GM23338 (cell line): ENCODE data around the gene TSC22D2. TPM values are rescaled to one million over a fixed set of nuclear protein-coding genes. Genes with fewer than 3 reads are reported as not detected.

ENCODE experiments used
- ATAC-seq: fragments of 200-7000 bp; cut with Tn5 transposase; 3 replicates; pipeline ENCODE4 v1.9.1; 2020
- DNase-seq: peaks from one replicate; pipeline ENCODE4 v3.0.0-alpha.2; 2015; ENCODE audit warnings: low spot score
- H2AFZ ChIP-seq: fragments of 200-600 bp; sonication (generic); 2 replicates; pipeline ENCODE4 v1.8.0; 2016; ENCODE audit warnings: antibody characterized with exemption, mild to moderate bottlenecking, moderate library complexity
- H3F3A ChIP-seq: fragments of 200-600 bp; sonication (generic); replicated peaks from 2 replicates; pipeline ENCODE4 v1.8.0; 2017; ENCODE audit warnings: antibody characterized with exemption, mixed run types, low read depth
- H3K27ac ChIP-seq: fragments of 200-600 bp; sonication (generic); 2 replicates; pipeline ENCODE4 v1.6.1; 2016; ENCODE audit warnings: low read depth
- H3K27me3 ChIP-seq: fragments of 200-600 bp; sonication (generic); 2 replicates; pipeline ENCODE4 v1.8.0; 2016; ENCODE audit warnings: mild to moderate bottlenecking, mixed run types, moderate library complexity; ENCODE audit not compliant: insufficient read depth
- H3K36me3 ChIP-seq: fragments of 200-600 bp; sonication (generic); 2 replicates; pipeline ENCODE4 v1.8.0; 2016; ENCODE audit warnings: mild to moderate bottlenecking; ENCODE audit not compliant: insufficient read depth
- H3K4me1 ChIP-seq: fragments of 200-600 bp; sonication (generic); 2 replicates; pipeline ENCODE4 v1.8.0; 2016; ENCODE audit warnings: mild to moderate bottlenecking, moderate library complexity; ENCODE audit not compliant: insufficient read depth
- H3K4me2 ChIP-seq: fragments of 200-600 bp; sonication (generic); 2 replicates; pipeline ENCODE4 v1.7.1; 2017; ENCODE audit warnings: mixed run types
- H3K4me3 ChIP-seq: fragments of 200-600 bp; sonication (generic); 2 replicates; pipeline ENCODE4 v1.6.1; 2016; ENCODE audit warnings: mixed run types
- H3K79me2 ChIP-seq: fragments of 200-600 bp; sonication (generic); replicated peaks from 2 replicates; pipeline ENCODE4 v1.8.0; 2017; ENCODE audit warnings: mild to moderate bottlenecking; ENCODE audit not compliant: insufficient read depth
- H3K9me2 ChIP-seq: fragments of 200-600 bp; sonication (generic); 2 replicates; pipeline ENCODE4 v1.8.0; 2017; ENCODE audit not compliant: insufficient read depth
- H4K20me1 ChIP-seq: fragments of 200-600 bp; sonication (generic); replicated peaks from 2 replicates; pipeline ENCODE4 v1.8.0; 2017; ENCODE audit warnings: mild to moderate bottlenecking; ENCODE audit not compliant: insufficient read depth
- H3K27ac Mint-ChIP-seq: 2 replicates; pipeline ENCODE4 v1.8.0; 2020; ENCODE audit warnings: inconsistent platforms, mild to moderate bottlenecking, moderate library complexity, mixed read lengths
- H3K27me3 Mint-ChIP-seq: 3 replicates; pipeline ENCODE4 v1.8.0; 2022; ENCODE audit warnings: low read depth, mild to moderate bottlenecking, moderate library complexity, mixed read lengths, inconsistent platforms; ENCODE audit not compliant: insufficient read depth, poor library complexity
- H3K36me3 Mint-ChIP-seq: 3 replicates; pipeline ENCODE4 v1.8.0; 2021; ENCODE audit warnings: low read depth, mild to moderate bottlenecking, inconsistent platforms, moderate library complexity, mixed read lengths
- H3K4me1 Mint-ChIP-seq: 3 replicates; pipeline ENCODE4 v1.8.0; 2020; ENCODE audit warnings: mild to moderate bottlenecking, inconsistent platforms, mixed read lengths
- H3K4me3 Mint-ChIP-seq: 3 replicates; pipeline ENCODE4 v1.8.0; 2021; ENCODE audit warnings: moderate library complexity, mild to moderate bottlenecking, inconsistent platforms, mixed read lengths
- H3K9me3 Mint-ChIP-seq: 3 replicates; pipeline ENCODE4 v1.8.0; 2020; ENCODE audit warnings: moderate library complexity, mild to moderate bottlenecking, inconsistent platforms, mixed read lengths
- CREB1 ChIP-seq: fragments of 250-450 bp; sonication (Bioruptor Pico); IDR thresholded peaks from 2 replicates; pipeline ENCODE4 v1.5.0; 2020; ENCODE audit warnings: low read depth, mild to moderate bottlenecking, moderate library complexity
- EZH2 ChIP-seq: fragments of 200-600 bp; sonication (generic); IDR thresholded peaks from one replicate; pipeline ENCODE4 v1.8.0; 2017; ENCODE audit warnings: antibody characterized with exemption, mild to moderate bottlenecking, low read depth; ENCODE audit not compliant: unreplicated experiment
- EZH2phosphoT487 ChIP-seq: fragments of 200-600 bp; sonication (generic); IDR thresholded peaks from one replicate; pipeline ENCODE4 v1.8.1; 2018; ENCODE audit warnings: antibody characterized with exemption; ENCODE audit not compliant: unreplicated experiment
- JUNB ChIP-seq: IDR thresholded peaks from one replicate; pipeline ENCODE4 v1.6.1; 2016; ENCODE audit warnings: antibody characterized with exemption; ENCODE audit not compliant: unreplicated experiment
- POLR2AphosphoS5 ChIP-seq: IDR thresholded peaks from 2 replicates; pipeline ENCODE4 v1.6.1; 2016; ENCODE audit warnings: antibody characterized with exemption, low read depth
- STAT1 ChIP-seq: IDR thresholded peaks from one replicate; pipeline ENCODE4 v1.6.1; 2016; ENCODE audit warnings: antibody characterized with exemption; ENCODE audit not compliant: unreplicated experiment
- ZNF114 ChIP-seq: fragments of 250-450 bp; sonication (Bioruptor Pico); IDR thresholded peaks from 2 replicates; pipeline ENCODE4 v1.5.0; 2020; ENCODE audit warnings: mild to moderate bottlenecking, moderate library complexity
- ZNF331 ChIP-seq: fragments of 250-450 bp; sonication (Bioruptor Pico); IDR thresholded peaks from 2 replicates; pipeline ENCODE4 v1.5.0; 2020; ENCODE audit warnings: low read depth, mild to moderate bottlenecking, moderate library complexity
- polyA plus RNA-seq: library from polyadenylated mRNA; unstranded; fragments of >200 nt; fragmentation: Nextera tagmentation; extraction: Ambion mirVana; gene quantifications from 2 replicates; pipeline ENCODE4 v1.2.1, GENCODE V29; 2016
- total RNA-seq: library from RNA; depleted of rRNA; stranded (reverse); fragments of >200 nt; shearing (Covaris generic); gene quantifications from 2 replicates; pipeline ENCODE4 v1.2.3, GENCODE V29; 2014
- TF ChIP-seq, protein P1 (sequence below), 2 experiments: fragments of 200-600 bp in 1 of 2; sonication (generic) in 1 of 2; conservative IDR thresholded peaks; 2 replicates each; pipeline versions ENCODE4 v1.5.1 to v1.6.1; 2016 to 2017; ENCODE audit warnings: antibody characterized with exemption in 2 of 2, low read depth in 2 of 2, mild to moderate bottlenecking in 2 of 2, moderate library complexity in 1 of 2
- TF ChIP-seq, protein P2 (sequence below): IDR thresholded peaks from 2 replicates; pipeline ENCODE4 v1.6.1; 2016; ENCODE audit warnings: antibody characterized with exemption
- TF ChIP-seq, protein P3 (sequence below): fragments of 250-450 bp; sonication (Bioruptor Pico); IDR thresholded peaks from 2 replicates; pipeline ENCODE4 v1.5.0; 2020; ENCODE audit warnings: mild to moderate bottlenecking, moderate library complexity

Gene TSC22D2
- total and polyA plus RNA-seq, 2 experiments from 2014 or later: 18.6 to 34.2 TPM

DNA sequence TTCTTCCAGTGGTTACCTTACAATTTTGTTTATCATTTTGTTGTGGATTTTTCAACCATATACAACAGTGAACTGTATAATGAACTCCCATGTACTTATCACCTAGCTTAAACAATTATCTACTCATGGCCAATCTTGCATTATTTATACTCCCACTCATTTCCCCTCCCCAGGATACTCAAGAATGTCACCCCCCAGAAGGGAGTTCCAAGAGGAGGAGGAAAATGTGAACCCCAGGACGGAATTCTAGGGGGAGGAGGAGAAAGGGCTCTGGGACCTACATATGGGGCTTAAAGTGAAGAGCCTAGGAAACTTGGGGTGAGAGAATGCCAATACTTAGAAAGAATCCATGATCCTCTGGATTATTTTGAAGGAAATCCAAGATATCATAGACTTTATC lies 59.3 kb downstream of the TSC22D2 start (continued):
- no peak for TF ChIP-seq ZNF331
- TF ChIP-seq CREB1: no peak
- TF ChIP-seq ZNF114 (CRISPR knock-in tag): no peak
- TF ChIP-seq EZH2phosphoT487: no peak
- TF ChIP-seq STAT1: no peak
- TF ChIP-seq JUNB: no peak

DNA sequence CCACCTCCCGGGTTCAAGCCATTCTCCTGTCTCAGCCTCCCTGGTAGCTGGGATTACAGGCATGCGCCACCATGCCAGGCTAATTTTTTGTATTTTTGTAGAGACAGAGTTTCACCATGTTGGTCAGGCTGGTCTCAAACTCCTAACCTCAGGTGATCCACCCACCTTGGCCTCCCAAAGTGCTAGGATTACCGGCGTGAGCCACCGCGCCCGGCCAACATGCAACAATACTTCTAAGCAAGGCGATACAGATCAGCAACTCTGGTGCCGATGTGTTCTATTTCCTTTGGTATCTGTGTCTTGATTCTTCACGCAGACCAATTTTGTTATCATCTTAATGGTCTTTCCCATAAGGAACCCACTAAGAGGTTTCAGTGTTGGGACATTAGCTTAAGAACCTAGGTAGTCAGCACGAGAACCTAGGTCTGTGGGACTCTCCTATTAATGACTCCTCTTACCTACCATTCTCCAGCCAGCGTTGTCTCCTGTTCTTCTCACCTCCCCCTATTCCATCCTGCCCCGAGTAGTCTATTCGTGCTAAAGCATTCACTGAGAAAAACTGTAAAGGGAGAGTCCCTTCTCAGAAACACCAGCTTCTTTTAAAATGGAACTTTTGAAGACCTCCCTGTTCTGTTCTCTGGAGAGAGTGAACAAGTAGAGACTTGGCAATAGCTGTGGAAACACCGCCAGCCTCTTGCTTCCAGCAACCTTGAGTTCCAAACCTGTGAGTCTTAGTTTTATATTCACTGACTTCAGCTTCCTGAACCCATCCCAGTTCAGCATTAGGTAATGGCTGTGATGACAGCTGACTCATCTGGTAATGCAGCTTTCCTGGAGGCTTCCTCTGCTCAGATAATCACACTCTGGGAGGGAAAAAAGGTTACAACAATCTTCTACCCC lies 61.2 kb downstream of the TSC22D2 start:
- Mint-ChIP-seq H3K9me3 (peaks cover 2% of the 10 kb centered on the region; the same call in 1 of the 3 replicates), H3K4me3 (no peak overlapping the region), H3K27me3 (peaks cover 2% of the 10 kb centered on the region), H3K27ac (no peak overlapping the region), H3K36me3 (peaks cover 2% of the 10 kb centered on the region; the same call in 1 of the 3 replicates), H3K4me1 (peaks cover 20% of the 10 kb centered on the region)
- ATAC-seq: no peak
- Histone ChIP-seq H3K4me3 (no peak overlapping the region), H2AFZ (no peak overlapping the region), H3K9me2 (no peaks in the 10 kb centered on the region), H3K79me2 (no peaks in the 10 kb centered on the region), H3K4me1 (peaks cover 11% of the 10 kb centered on the region; the same call in 1 of the 2 replicates), H3K27ac (no peak overlapping the region), H4K20me1 (no peaks in the 10 kb centered on the region), H3K4me2 (no peak overlapping the region), H3F3A (no peaks in the 10 kb centered on the region), H3K36me3 (no peaks in the 10 kb centered on the region), H3K27me3 (no peaks in the 10 kb centered on the region)
- DNase-seq: no peak
- no peak for TF ChIP-seq ZNF331
- TF ChIP-seq, protein P1, sequence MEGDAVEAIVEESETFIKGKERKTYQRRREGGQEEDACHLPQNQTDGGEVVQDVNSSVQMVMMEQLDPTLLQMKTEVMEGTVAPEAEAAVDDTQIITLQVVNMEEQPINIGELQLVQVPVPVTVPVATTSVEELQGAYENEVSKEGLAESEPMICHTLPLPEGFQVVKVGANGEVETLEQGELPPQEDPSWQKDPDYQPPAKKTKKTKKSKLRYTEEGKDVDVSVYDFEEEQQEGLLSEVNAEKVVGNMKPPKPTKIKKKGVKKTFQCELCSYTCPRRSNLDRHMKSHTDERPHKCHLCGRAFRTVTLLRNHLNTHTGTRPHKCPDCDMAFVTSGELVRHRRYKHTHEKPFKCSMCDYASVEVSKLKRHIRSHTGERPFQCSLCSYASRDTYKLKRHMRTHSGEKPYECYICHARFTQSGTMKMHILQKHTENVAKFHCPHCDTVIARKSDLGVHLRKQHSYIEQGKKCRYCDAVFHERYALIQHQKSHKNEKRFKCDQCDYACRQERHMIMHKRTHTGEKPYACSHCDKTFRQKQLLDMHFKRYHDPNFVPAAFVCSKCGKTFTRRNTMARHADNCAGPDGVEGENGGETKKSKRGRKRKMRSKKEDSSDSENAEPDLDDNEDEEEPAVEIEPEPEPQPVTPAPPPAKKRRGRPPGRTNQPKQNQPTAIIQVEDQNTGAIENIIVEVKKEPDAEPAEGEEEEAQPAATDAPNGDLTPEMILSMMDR (conservative IDR thresholded peaks at IDR 0.05; ENCODE audit: low read depth in 2 of 2): no peak
- TF ChIP-seq, protein P2, sequence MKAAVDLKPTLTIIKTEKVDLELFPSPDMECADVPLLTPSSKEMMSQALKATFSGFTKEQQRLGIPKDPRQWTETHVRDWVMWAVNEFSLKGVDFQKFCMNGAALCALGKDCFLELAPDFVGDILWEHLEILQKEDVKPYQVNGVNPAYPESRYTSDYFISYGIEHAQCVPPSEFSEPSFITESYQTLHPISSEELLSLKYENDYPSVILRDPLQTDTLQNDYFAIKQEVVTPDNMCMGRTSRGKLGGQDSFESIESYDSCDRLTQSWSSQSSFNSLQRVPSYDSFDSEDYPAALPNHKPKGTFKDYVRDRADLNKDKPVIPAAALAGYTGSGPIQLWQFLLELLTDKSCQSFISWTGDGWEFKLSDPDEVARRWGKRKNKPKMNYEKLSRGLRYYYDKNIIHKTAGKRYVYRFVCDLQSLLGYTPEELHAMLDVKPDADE: no peak
- TF ChIP-seq EZH2phosphoT487: no peak
- TF ChIP-seq, protein P3, sequence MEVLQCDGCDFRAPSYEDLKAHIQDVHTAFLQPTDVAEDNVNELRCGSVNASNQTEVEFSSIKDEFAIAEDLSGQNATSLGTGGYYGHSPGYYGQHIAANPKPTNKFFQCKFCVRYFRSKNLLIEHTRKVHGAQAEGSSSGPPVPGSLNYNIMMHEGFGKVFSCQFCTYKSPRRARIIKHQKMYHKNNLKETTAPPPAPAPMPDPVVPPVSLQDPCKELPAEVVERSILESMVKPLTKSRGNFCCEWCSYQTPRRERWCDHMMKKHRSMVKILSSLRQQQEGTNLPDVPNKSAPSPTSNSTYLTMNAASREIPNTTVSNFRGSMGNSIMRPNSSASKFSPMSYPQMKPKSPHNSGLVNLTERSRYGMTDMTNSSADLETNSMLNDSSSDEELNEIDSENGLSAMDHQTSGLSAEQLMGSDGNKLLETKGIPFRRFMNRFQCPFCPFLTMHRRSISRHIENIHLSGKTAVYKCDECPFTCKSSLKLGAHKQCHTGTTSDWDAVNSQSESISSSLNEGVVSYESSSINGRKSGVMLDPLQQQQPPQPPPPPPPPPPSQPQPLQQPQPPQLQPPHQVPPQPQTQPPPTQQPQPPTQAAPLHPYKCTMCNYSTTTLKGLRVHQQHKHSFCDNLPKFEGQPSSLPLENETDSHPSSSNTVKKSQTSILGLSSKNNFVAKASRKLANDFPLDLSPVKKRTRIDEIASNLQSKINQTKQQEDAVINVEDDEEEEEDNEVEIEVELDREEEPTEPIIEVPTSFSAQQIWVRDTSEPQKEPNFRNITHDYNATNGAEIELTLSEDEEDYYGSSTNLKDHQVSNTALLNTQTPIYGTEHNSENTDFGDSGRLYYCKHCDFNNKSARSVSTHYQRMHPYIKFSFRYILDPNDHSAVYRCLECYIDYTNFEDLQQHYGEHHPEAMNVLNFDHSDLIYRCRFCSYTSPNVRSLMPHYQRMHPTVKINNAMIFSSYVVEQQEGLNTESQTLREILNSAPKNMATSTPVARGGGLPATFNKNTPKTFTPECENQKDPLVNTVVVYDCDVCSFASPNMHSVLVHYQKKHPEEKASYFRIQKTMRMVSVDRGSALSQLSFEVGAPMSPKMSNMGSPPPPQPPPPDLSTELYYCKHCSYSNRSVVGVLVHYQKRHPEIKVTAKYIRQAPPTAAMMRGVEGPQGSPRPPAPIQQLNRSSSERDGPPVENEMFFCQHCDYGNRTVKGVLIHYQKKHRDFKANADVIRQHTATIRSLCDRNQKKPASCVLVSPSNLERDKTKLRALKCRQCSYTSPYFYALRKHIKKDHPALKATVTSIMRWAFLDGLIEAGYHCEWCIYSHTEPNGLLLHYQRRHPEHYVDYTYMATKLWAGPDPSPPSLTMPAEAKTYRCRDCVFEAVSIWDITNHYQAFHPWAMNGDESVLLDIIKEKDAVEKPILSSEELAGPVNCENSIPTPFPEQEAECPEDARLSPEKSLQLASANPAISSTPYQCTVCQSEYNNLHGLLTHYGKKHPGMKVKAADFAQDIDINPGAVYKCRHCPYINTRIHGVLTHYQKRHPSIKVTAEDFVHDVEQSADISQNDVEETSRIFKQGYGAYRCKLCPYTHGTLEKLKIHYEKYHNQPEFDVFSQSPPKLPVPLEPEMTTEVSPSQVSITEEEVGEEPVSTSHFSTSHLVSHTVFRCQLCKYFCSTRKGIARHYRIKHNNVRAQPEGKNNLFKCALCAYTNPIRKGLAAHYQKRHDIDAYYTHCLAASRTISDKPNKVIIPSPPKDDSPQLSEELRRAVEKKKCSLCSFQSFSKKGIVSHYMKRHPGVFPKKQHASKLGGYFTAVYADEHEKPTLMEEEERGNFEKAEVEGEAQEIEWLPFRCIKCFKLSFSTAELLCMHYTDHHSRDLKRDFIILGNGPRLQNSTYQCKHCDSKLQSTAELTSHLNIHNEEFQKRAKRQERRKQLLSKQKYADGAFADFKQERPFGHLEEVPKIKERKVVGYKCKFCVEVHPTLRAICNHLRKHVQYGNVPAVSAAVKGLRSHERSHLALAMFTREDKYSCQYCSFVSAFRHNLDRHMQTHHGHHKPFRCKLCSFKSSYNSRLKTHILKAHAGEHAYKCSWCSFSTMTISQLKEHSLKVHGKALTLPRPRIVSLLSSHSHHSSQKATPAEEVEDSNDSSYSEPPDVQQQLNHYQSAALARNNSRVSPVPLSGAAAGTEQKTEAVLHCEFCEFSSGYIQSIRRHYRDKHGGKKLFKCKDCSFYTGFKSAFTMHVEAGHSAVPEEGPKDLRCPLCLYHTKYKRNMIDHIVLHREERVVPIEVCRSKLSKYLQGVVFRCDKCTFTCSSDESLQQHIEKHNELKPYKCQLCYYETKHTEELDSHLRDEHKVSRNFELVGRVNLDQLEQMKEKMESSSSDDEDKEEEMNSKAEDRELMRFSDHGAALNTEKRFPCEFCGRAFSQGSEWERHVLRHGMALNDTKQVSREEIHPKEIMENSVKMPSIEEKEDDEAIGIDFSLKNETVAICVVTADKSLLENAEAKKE (CRISPR knock-in tag): no peak
- no peak for TF ChIP-seq EZH2
- TF ChIP-seq JUNB: no peak
- no peak for TF ChIP-seq POLR2AphosphoS5
- TF ChIP-seq ZNF114 (CRISPR knock-in tag): no peak
- TF ChIP-seq CREB1: no peak
